Right ventricle myocardium inferior (tissue), 1 donor: ENCODE measurements around the gene ACSF3. TPM values are rescaled to one million over a fixed set of nuclear protein-coding genes. Genes with fewer than 3 reads are reported as not detected.
A peak's percentile ranks its signal among the peaks of the same experiment; 100 is the strongest.
"Not testable (repeated sequence)": the region's sequence is repeated elsewhere in the genome, so short reads cannot be mapped to it uniquely, and the experiment has no call there.

Source experiments
- ATAC-seq: fragments of 200-7000 bp; cut with Tn5 transposase; one replicate; pipeline ENCODE4 v1.9.1; 2020; ENCODE audit warnings: mild to moderate bottlenecking, moderate library complexity
- DNase-seq: peaks from one replicate; pipeline ENCODE4 v3.0.0; 2021; ENCODE audit errors: missing footprints
- intact Hi-C: fragments of 100-400 bp; cut with DNase I; formaldehyde crosslinking; loops from one replicate; pipeline ENCODE4 v1.11.0; 2022
- total RNA-seq: library from RNA; stranded (reverse); fragmentation: NEBNext Ultra II Directional; extraction: Animal tissue kit (Norgen Biotek cat#: 25700); gene quantifications from one replicate; pipeline ENCODE4 v1.2.1, GENCODE V29; 2021
- donor health status: DM: no; HTN: yes; CAD: no; lungs with severe emphysema.

Gene ACSF3
- total RNA-seq, 1 donor from 2014 or later: 17.0 TPM

DNA sequence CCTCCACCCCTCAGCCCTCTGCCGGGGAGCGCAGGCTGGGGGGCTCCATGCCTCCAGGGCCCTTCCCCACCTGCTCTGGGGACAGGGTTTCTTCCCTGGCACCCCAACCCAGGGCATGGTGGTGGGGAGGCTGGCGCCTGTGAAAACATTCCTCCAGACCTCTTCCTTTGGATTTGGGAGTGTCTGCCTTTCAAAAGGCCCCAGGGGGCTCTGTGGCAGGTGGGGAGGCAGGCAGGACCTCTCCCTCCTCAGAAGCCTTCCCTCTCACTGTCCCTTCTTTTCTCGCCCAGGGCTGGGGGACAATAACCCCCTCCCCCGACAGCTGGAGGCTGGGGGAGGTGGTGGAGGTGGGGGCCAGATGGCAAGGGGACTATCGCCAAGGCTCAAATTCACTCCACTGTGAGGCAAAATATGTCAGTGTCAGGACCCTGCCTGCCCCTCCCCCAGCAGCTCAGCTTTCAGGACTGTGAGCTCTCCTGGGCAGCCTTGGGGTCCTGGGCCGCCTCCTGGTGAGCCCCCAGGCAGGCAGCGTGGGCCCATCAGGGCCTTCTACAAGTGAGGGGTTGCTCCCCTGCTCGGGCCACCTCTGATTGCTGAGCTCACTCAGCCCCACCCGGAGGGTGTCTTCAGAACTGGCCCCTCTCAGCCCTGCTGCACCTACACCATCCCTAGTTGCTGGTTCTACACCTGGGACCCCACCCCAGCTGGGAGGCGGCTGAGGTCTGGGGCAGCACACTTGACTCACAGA, 79.7 kb downstream of the ACSF3 start:
- intact Hi-C loops: loop anchor here (5.0 kb wide), 1 partner anchor 361 kb away; the partner anchor contains the start of gene APRT
- DNase-seq (no peak), ATAC-seq (no peak)

DNA sequence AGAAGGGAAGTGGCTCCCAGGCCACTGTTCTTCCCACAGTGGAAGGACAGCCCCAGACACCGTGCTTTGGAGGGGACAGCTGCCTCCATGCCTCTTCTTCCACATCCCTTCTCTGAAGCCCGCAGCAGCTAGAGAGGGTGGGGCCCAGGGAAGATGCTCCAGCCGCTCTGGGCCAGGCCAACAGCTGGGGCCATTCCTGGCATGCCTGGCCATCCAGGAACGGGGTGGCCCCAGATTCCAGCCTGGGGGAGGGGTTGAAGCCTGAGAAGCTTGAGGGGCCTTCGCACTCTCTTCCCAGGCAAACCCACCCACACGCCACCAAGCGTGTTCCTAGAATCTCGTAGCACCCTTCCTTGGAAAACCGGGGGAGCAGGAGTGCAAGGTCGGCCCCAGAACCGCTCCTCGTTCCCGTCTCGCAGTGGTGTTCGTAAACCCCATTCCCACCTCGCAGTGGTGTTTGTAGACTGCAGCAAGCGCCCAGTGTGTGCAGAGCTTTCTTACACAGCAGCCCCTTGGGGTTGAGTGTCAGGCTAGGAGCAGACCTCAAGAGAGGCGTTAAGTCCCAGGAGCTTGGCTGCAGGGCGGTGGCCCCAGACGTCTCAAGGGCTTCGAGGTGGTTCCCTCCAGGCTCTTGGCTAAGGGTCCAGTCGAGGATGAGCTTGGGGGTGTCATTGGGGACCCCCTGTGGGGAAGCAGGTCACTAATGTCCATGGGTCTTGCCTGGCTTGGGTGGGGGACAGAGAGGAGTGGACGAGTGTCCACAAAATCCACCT, 80.6 kb downstream of the ACSF3 start:
- DNase-seq (no peak), ATAC-seq (no peak)
- intact Hi-C loops: loop anchor here (5.0 kb wide), 1 partner anchor 362 kb away; the partner anchor contains the start of gene APRT

DNA sequence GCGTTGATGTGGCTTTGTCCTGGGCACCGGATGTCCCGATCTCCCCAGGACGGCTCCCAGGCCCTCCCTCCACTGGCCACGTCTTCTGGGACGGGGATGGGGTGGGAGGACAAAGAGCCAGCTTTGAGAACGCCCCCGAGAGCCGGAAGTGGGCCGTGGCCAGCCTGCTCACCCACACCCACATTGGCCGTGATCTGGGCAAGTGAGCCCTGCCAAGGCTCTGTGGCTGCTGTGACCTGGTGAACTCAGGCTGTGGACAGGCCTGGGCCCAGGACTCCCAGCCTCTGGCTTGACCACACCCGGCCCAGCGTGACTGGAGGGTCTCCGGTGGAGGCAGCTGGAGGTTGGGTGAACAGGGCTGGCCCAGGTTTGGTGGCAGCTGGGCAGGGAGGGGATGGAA, 81.2 kb downstream of the ACSF3 start:
- no peak for DNase-seq
- intact Hi-C loops: loop anchor here (5.0 kb wide), 1 partner anchor 363 kb away; the partner anchor contains the start of gene APRT
- ATAC-seq: no peak

DNA sequence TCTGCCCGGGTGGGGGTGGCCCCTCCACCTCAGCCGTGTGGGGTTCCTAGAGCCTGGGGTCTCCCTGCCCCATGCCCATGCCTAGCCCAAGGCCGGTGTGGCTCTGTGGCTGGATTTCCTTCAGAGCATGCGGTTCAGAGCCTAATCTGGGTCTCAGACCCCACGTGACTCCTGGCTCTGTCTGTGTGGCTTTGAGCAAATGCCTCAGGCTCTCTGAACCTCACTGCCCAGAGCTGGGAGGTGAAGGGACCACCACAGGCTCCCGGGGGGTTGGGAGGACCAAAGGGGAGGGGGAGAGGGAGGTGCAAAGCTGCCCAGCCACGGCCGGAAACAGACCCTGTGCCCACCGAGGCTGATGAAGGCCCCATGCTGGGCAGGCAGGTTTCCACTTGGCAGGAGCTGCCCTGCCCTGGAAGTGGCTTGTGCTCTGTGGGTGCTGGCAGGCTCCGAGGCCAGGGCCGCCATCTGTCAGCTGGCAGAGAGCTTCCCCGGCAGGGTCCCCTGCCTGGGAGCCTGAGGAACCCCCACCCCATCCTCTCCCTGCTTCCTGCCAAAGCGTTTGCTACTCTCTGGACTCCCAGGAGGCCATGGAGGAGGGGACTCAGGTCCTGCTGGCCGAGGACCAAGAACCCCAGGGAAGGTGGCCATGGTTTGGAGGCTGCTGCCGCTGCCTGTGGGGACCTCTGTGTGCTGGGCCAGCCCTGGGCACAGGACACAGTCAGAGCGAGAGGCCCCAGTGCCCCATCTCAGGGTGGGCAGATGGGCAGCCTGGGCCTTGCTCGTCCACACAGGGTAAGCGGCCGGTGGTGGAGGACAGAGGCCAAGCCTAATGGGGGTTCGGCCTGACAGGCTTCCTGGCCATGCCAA, 81.9 kb downstream of the ACSF3 start:
- ATAC-seq: no peak
- intact Hi-C loops: no loop called here
- DNase-seq: no peak

DNA sequence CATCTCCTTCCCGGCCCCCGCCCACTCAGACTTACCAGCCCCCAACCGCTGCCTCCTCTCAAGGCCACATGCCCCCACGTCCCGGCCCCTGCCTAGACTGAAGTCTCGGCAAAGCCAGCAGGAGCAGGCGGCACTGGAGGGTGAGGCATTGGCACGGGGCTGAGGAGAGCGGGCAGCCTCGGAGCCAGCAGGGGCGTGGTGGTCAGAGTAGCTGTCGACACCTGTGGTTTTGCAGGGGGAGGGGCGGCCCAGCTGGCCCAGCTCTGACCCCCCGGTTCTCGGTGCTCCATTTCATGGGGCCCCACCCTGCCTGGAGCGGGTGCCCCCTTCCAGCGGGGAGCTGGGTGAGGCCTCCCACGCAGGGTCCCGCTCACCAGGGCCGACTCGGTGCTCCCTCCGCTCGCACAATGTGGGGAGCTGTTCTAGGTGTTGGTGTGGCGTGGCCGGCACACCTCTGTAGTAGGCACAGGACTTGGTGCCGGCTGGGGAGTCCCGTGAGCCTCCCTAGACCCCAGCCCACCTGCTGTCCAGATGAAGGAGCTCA, 82.6 kb downstream of the ACSF3 start:
- DNase-seq (no peak), ATAC-seq (no peak)
- intact Hi-C loops: no loop called here

DNA sequence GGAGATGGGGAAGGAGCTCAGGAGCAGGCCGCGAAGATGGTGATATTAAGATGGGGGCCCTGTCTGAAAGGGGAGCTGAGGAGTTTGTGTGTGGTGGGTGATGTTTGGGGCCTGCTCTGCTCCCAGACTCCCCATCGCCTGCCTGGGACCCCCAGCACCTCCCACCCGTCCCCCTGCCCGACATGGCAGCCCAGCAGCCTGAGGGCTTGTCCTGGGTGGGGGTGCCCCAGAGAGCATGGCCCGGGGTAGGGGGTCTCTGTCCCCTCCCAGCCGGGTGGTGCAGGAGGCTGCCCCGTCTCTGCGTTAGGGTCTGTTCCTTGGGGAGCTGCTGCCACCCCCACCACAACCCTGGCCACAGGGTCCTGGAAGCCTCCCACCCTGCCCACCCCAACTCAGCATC, 83.1 kb downstream of the ACSF3 start:
- DNase-seq (no peak), ATAC-seq (no peak)
- intact Hi-C loops: no loop called here

DNA sequence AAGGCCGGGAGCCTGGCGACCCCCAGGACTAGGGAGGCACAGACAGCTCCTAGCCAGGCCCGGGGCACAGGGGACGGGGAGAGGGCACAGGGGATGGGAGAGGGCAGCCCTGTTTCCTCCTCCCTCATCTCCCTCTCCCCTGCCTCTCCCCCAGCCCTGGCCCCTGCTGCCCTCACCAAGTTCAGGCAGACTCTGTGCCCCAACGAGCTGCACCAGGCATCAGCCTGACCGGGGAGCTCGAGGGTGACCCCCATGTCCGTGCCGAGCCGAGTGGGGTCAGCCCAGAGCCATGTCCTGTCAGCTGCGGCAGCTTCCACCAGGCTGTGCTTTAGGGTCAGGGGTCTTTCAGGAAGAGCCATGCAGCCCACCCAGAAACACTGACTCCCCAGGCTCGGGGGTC, 83.8 kb downstream of the ACSF3 start:
- intact Hi-C loops: no loop called here
- no peak for DNase-seq
- ATAC-seq: no peak

DNA sequence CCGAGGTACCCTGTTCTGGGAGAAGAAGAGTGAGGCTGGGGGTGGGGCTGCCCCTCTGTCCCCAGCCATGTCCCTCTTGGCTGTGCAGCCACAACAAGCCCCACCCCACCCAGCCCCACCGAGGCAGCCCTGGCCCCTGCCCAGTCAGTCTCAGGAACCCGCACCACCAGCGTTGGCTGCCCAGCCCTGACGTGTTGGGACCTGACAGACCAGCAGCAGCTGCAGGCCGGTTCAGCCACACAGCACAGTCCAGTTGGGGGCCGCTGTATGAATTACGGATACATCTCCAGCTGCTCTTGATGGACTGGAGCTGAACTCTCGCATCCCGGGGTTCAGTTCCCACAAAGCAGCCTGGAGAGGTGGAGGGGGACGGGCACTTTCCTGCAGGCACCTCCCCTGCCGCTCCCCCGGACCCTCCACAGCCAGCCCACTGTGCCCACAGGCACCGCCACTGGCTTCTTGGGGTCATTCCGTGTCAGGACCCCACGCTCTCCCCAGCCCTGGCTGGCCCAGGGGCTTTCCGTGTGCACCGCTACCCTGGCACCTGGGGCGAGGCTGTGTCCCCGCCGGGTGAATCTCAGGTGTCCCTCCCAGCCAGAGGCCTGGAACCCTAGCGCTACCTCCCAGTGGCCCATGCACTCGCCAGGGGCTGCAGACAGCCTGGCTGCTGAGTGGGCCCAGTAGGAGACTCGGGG, 84.9 kb downstream of the ACSF3 start:
- no peak for DNase-seq
- intact Hi-C loops: no loop called here
- no peak for ATAC-seq

DNA sequence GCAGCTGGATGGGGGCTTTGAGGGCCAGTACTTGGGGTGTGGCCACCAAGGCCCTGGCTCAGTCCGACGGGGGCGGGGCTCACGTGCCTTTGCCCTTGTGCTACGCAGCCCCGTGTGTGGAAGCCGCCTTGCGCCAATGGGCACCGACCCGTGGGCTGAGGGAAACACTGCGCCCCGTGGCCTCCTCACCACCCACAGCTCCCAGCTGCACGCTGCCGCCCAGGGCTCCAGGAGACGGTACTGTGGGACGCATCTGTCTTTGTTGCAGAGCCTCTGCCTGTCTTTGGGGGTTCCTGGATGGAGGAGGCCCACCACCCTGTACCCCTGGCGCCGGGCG, 85.5 kb downstream of the ACSF3 start:
- DNase-seq: no peak
- peak; percentile 25 for ATAC-seq
- intact Hi-C loops: no loop called here

DNA sequence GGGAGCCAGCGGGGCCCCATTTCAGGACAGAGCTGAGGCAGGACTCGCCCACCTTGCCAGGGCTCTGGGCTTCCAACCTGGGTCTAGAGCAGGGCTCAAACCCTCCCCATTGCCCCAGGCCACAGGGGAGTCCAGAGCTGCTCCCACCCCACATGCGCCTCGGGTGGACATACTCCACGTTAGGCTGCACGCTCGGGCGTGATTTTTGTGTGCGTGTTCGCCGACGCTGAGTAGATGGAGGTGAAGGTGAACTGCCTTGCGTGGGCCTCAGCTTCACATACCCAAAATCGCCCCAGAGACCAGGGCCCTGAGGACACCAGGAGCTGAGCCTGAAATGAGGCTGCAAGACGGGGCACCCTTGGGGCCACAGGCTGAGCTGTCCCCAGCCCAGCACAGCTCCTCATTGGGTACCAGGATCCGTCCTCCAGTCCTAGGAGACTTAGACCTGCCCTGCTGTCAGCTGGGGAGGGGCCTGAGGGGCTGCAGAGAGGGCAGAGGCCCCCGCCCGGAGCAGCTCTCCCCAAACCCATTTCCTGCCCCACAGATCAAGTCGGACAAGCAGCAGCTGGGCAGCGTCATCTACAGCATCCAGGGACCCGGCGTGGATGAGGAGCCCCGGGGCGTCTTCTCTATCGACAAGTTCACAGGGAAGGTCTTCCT, 86.1 kb downstream of the ACSF3 start:
- ATAC-seq (no peak), DNase-seq (no peak)
- intact Hi-C loops: no loop called here

DNA sequence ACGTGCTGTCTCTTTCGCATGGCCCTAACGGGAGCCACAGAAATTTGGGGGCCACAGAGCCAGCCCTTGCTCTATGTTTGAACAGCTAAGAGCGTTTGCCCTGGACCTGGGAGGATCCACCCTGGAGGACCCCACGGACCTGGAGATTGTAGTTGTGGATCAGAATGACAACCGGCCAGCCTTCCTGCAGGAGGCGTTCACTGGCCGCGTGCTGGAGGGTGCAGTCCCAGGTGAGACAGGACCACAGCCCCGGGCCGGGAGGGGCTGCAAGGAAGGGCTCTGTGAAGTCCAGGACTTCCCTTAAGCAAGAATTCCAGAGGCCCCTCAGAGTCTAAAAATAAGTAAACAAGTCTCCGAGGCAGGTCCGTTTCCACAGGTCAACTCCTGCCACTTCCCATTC, 89.8 kb downstream of the ACSF3 start:
- intact Hi-C loops: no loop called here
- DNase-seq: no peak
- ATAC-seq: no peak

DNA sequence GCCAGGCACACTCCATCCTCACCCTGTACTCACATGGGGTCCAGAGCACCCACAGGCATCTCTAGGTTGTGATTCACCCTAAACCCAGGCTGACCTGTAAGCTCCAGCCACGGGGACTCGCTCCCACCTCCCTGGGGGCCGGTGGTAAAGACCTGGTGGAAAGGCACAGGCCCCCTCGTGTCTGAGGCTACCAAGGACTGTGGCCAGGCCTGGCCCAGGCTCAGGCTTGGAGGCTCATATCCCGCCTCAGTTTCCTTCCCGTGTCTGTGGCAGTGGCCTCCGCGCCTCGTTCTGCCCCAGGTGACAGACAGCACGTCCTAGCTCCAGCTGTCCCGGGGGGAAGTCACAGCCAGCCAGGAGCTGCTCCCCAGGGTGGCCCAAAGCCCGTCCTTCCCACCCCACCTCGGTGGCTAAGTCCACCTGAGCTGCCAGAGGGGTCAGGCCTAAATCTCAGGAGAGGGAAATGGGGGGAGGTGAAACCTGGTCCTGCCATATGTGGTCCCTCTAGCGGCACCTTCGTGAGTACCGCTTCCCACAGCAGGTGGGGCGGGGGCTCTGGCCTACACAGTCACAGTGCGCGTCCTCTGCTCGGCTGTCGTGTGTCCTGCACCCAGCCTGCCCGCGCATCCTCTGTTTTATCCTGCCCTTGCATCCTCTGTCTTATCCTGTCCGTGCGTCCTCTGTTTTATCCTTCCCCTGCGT, 90.5 kb downstream of the ACSF3 start:
- intact Hi-C loops: no loop called here
- ATAC-seq: no peak
- no peak for DNase-seq

DNA sequence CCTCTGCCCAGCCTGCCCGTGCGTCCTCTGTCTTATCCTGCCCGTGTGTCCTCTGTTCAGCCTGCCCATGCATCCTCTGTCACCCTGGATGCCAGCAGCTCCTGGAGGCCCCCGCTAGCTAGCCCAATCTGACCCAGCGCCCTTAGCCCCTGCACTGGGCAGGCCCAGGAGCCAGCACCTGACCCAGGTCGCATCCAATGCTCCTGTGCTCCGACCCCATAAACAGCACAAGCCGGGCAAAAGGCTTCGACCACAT, 91.0 kb downstream of the ACSF3 start:
- DNase-seq: no peak
- intact Hi-C loops: no loop called here
- no peak for ATAC-seq

DNA sequence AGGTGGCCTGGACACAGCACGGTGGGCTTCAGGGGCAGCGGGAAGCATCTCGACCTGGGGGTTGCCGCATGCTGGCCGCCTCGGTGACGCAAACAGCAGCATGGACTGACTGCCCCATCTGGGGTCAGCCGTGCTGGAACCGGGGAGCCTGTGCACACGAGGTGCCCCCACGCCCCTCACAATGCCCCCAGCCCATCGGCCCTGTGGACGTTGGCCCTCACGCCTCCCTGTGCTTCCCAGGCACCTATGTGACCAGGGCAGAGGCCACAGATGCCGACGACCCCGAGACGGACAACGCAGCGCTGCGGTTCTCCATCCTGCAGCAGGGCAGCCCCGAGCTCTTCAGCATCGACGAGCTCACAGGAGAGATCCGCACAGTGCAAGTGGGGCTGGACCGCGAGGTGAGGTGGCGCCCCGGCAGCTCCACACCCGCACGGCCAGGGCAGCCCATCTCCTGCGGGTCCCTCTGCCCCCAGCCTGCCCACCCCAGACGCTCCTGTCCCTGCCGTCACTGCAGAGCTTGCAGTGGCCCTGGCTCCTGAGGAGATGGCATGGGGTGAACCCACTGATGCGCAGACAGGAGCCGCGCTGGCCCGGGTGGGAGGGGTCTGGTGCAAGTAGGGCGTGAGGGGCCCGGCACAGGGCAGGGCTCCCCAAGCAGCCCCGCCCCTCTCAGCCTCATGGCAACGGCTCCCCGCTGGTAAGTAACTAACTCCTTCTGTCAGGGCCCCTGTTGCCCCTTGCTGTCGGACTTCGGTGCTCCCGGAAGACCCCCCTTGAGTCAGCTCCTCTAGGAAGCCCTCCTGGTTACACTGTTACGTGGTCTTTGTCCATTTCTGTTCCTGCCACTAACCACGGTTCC, 91.5 kb downstream of the ACSF3 start:
- intact Hi-C loops: no loop called here
- ATAC-seq (no peak), DNase-seq (no peak)

DNA sequence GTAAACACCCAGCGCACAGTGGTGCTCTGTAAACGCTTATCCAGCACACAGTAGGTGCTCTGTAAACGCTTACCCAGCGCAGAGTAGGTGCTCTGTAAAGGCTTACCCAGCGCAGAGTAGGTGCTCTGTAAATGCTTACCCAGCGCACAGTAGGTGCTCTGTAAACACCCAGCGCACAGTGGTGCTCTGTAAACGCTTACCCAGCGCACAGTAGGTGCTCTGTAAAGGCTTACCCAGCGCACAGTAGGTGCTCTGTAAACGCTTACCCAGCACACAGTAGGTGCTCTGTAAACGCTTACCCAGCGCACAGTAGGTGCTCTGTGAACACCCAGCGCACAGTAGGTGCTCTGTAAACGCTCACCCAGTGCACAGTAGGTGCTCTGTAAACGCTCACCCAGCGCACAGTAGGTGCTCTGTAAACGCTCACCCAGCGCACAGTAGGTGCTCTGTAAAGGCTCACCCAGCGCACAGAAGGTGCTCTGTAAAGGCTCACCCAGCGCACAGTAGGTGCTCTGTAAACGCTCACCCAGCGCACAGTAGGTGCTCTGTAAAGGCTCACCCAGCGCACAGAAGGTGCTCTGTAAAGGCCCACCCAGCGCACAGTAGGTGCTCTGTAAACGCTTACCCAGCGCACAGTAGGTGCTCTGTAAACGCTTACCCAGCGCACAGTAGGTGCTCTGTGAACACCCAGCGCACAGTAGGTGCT, 92.4 kb downstream of the ACSF3 start:
- DNase-seq, intact Hi-C loops, ATAC-seq: not testable (repeated sequence)

DNA sequence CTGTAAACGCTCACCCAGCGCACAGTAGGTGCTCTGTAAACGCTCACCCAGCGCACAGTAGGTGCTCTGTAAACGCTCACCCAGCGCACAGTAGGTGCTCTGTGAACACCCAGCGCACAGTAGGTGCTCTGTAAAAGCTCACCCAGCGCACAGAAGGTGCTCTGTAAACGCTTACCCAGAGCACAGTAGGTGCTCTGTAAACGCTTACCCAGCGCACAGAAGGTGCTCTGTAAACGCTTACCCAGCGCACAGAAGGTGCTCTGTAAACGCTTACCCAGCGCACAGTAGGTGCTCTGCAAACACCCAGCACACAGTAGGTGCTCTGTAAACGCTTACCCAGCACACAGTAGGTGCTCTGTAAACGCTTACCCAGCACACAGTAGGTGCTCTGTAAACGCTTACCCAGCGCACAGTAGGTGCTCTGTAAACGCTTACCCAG, 93.0 kb downstream of the ACSF3 start:
- intact Hi-C loops, DNase-seq, ATAC-seq: not testable (repeated sequence)
